Eye (tissue), 1 donor: Measurements from ENCODE around the gene ASB2.

Source experiments
- DNase-seq: peaks from one replicate; pipeline ENCODE4 v3.0.0-alpha.2; 2015

Gene ASB2

GRCh38 chr14:93926245-93926872, 50.0 kb downstream of the ASB2 start:
- peak; percentile 62 for DNase-seq

GRCh38 chr14:93925374-93925895, 50.9 kb downstream of the ASB2 start:
- no peak for DNase-seq

- no peak for DNase-seq
Measured at GRCh38 chr14:93924592-93925355, 51.6 kb downstream of the ASB2 start.

- no peak for DNase-seq
Measured at GRCh38 chr14:93923626-93924025, 52.7 kb downstream of the ASB2 start.

- DNase-seq = no peak
Measured at GRCh38 chr14:93921001-93921806, 55.2 kb downstream of the ASB2 start.

GRCh38 chr14:93917141-93917540, 59.2 kb downstream of the ASB2 start:
- DNase-seq = no peak

GRCh38 chr14:93916498-93916897, 59.9 kb downstream of the ASB2 start:
- no peak for DNase-seq

- no peak for DNase-seq
Measured at GRCh38 chr14:93915800-93916199, 60.6 kb downstream of the ASB2 start.

- DNase-seq = no peak
Measured at GRCh38 chr14:93915070-93915705, 61.2 kb downstream of the ASB2 start.

- no peak for DNase-seq
Measured at GRCh38 chr14:93914278-93914677, 62.1 kb downstream of the ASB2 start.

- no peak for DNase-seq
Measured at GRCh38 chr14:93912782-93913181, 63.6 kb downstream of the ASB2 start.

GRCh38 chr14:93911975-93912615, 64.3 kb downstream of the ASB2 start:
- no peak for DNase-seq

GRCh38 chr14:93909429-93910128, 66.8 kb downstream of the ASB2 start:
- no peak for DNase-seq

- DNase-seq = peak; percentile 76
Measured at GRCh38 chr14:93906341-93907329, 69.7 kb downstream of the ASB2 start.

- no peak for DNase-seq
Measured at GRCh38 chr14:93905623-93906022, 70.7 kb downstream of the ASB2 start.

GRCh38 chr14:93903342-93904184, 72.8 kb downstream of the ASB2 start:
- DNase-seq = peak; percentile 29

GRCh38 chr14:93902619-93903307, 73.6 kb downstream of the ASB2 start:
- no peak for DNase-seq

- DNase-seq = no peak
Measured at GRCh38 chr14:93901813-93902212, 74.6 kb downstream of the ASB2 start.

GRCh38 chr14:93898731-93899130, 77.6 kb downstream of the ASB2 start:
- DNase-seq = no peak
